Stimulated activated CD4-positive, alpha-beta T cell treated with anti-CD3 and anti-CD28 coated beads, Interleukin-2, amount 100 ng/mL, for 48 hours (primary cell): ENCODE measurements around the gene XRCC6.

Experiments used
- DNase-seq, 2 donors: peaks; one replicate each; pipeline ENCODE4 v3.0.0-alpha.2; 2020

XRCC6 gene

DNA sequence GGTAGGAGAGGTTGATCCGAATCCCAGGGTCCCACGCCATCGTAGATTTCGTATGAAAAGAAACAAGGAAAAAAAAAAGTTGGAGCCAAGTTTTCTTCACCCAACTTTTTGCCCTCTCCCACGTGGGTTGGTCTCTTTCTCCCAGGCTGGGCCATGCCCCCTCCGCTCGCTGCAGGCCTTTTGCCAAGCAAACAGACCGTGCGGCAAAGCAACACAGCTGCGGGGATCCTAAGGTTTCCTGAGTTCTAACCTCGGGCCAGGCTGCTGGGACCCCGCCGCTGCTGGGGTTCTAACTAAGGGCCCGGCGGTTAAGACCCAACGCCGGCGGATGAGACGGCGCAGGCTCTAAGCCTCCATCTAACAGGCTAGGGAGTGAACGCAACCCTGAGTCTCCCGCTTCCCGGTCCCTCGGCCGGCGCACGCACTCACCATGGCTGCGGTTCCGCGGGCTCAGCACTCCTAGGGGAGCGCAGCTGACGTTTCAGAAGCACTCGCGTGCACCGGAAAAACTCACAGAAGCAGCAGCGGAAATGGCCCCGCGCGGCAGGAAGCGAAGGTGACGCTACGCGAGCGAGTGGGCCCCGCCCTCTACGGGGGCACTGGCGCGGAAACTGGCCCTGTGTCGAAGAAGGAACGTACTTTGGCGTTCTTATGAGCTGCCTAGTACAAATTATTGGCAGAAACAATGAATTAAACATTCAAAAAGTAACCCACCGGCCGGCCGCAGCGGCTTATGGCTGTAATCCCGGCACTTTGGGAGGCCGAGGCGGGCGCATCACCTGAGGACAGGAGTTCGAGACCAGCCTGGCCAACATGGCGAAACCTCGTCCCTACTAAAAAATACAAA, 67.5 kb downstream of the XRCC6 start, which contains the start of gene SNU13:
SNU13 (minus strand) TSS at position 503 of the 847 bp plus-strand sequence; CDS start at position 432, 71 bp downstream.
- peak; percentile 86 to 87 for DNase-seq

DNA sequence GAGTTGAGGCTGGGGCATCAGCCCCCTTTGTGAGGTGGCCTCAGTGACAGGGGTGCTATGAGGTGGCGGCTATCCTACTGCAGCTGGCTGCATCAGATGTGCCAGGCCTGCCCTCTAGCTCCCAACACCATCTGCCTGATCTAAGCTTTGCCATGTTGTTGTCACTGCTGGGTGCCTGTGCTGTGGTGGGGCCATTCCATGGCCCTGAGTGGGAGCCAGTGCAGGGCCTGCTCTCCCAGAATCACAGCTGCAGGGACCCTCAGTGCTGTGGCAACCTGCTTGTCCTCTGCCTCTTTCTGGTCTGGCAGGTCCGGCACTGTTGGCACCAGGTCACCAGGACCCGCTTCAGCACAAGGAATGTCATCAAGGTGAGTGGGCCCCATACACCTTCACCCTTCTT, 69.4 kb downstream of the XRCC6 start:
- DNase-seq: no peak

DNA sequence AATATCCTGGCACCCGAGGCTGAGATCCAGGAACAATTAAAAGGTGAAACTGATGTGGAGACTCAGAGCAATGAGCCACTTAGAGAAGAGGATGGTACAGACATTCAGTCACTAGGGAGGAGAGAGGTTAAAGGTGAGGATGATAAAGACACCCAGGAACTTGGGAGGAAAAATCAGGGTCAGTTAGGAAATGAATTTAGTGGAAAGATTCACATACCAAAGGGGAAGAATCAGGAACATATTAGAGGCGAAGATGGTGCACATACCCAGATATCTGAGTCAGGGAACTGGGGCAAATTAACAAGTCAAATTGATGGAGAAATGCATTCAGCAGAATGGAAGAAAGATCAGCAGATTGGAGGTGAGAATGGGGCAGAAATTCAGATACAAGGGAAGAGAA, 74.1 kb downstream of the XRCC6 start:
- no peak for DNase-seq

DNA sequence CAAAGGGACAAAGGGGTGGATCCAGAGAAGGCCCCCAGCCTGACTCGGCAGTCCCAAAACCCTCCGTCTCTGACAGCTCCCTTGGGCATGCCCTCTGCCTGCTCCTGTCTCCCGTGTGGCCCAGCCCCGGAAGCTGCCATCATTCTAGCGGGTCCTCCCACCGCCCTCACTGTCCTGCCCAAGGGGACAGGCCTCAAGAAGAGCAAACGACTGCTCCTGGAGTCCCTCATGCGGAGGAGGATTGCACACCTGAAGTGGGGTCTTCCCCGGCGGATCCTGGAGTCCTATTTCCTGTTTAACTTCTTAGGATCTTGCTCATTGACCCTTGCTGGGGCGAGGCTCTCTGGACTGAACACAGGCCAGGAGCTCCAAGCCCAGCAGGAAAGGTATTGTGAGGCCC, 75.6 kb downstream of the XRCC6 start:
- DNase-seq: no peak

- DNase-seq: peak; percentile 98
Observed at GRCh38 chr22:41697126-41697775, 76.2 kb downstream of the XRCC6 start.

- peak; percentile 89 to 94 for DNase-seq
Observed at GRCh38 chr22:41699264-41700107, 78.4 kb downstream of the XRCC6 start, which contains the start of gene MEI1. Gene MEI1, plus strand, starts transcription at chr22:41699503. Its CDS starts 36 bp downstream, at chr22:41699539.

GRCh38 chr22:41700108-41700364, 78.9 kb downstream of the XRCC6 start:
- no peak for DNase-seq

- no peak for DNase-seq
Observed at GRCh38 chr22:41702763-41703162, 81.7 kb downstream of the XRCC6 start.

DNA sequence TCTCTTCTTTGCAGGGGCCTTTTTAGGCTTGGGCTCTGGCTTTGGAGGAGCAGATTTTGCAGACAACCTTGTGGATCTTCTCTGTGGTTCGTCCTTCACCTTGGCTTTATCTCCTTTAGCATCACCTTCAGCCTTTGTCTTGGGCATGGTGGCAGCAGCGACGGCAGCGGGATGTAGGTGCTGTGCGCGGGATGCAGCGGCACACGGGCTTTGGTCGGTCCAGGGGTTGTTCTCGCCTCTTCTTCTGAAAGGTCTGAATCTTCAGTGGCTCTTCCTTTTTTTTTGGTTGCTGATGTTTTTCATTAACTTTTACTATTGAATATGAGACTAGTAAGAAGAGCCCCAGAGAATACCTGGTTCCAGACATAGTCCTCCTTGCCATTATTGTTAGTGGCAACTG, 88.2 kb downstream of the XRCC6 start:
- DNase-seq: no peak

GRCh38 chr22:41713004-41713403, 91.9 kb downstream of the XRCC6 start:
- DNase-seq: no peak
